ENCODE data around the gene DTX2.
"Not testable (repeated sequence)": the region's sequence is repeated elsewhere in the genome, so short reads cannot be mapped to it uniquely, and the experiment has no call there.

Gene DTX2

DNA sequence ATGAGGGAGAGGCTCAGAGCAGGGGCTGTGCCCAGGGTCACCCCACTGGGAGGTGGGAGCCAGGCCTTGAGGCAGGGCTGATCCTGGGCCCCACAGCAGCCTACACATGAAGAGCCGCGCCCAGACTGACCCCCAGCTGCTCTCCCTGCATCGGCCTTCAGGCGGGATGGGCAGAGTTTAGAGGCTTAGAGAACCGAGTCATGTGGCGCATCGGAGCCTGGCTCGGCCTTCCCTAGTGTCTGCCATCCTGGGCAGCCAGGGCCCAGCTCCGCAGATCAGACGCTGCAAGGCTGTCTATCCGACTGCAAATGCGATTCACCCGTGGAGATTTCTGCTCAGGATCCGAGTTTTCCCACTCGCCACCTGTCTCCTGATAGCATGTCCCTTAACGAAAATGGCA, 41.3 kb downstream of the DTX2 start:
- H3K56ac ChIP-seq (ENCODE audit: low read length); H4K5ac ChIP-seq (ENCODE audit: low read length); H3K36me3 ChIP-seq (ENCODE audit: control insufficient read depth, insufficient read depth, low read length); H3K4ac ChIP-seq (ENCODE audit: low read depth, low read length); H4K8ac ChIP-seq (ENCODE audit: low read depth, low read length); H3K23ac ChIP-seq (ENCODE audit: low read length); H2AK5ac ChIP-seq (ENCODE audit: low read length); H3K27me3 ChIP-seq (ENCODE audit: insufficient read depth, low read length, poor library complexity); DNase-seq; H3K9ac ChIP-seq (ENCODE audit: low read length); H3K27ac ChIP-seq (ENCODE audit: low read depth, low read length); H3K18ac ChIP-seq (ENCODE audit: low read length); H3K79me1 ChIP-seq (ENCODE audit: low read length); H3K79me2 ChIP-seq (ENCODE audit: control insufficient read depth, insufficient read depth, low read length); H2BK5ac ChIP-seq (ENCODE audit: low read length); H3K4me3 ChIP-seq (ENCODE audit: low read length); H3K4me1 ChIP-seq (ENCODE audit: control insufficient read depth, low read depth, low read length); H3K4me2 ChIP-seq (ENCODE audit: low read length); H2BK15ac ChIP-seq (replicated peaks; ENCODE audit: low read depth); H2BK120ac ChIP-seq (ENCODE audit: low read depth, low read length): not testable (repeated sequence)
- no CpG with 5 or more reads among the region's 16 CpGs for WGBS (ENCODE audit: extremely low coverage, insufficient coverage, low lambda C conversion rate)

- H3K27ac ChIP-seq (ENCODE audit: low read depth, low read length); H3K23ac ChIP-seq (ENCODE audit: low read length): not testable (repeated sequence)
- WGBS (ENCODE audit: extremely low coverage, insufficient coverage, low lambda C conversion rate): no CpG with 5 or more reads among the region's 12 CpGs
Observed at GRCh38 chr7:76503244-76503643, 41.7 kb downstream of the DTX2 start.

GRCh38 chr7:76504351-76505167, 43.0 kb downstream of the DTX2 start:
- H2BK15ac ChIP-seq (replicated peaks; ENCODE audit: low read depth); H3K4me2 ChIP-seq (ENCODE audit: low read length); H3K4me1 ChIP-seq (ENCODE audit: control insufficient read depth, low read depth, low read length); H3K79me1 ChIP-seq (ENCODE audit: low read length); H2BK5ac ChIP-seq (ENCODE audit: low read length); H2AK5ac ChIP-seq (ENCODE audit: low read length); H2BK120ac ChIP-seq (ENCODE audit: low read depth, low read length); H3K27ac ChIP-seq (ENCODE audit: low read depth, low read length); DNase-seq; H3K36me3 ChIP-seq (ENCODE audit: control insufficient read depth, insufficient read depth, low read length); H3K9ac ChIP-seq (ENCODE audit: low read length); H3K79me2 ChIP-seq (ENCODE audit: control insufficient read depth, insufficient read depth, low read length); H3K56ac ChIP-seq (ENCODE audit: low read length); H3K27me3 ChIP-seq (ENCODE audit: insufficient read depth, low read length, poor library complexity); H3K23ac ChIP-seq (ENCODE audit: low read length); H4K8ac ChIP-seq (ENCODE audit: low read depth, low read length); H3K18ac ChIP-seq (ENCODE audit: low read length); H3K4ac ChIP-seq (ENCODE audit: low read depth, low read length); H3K4me3 ChIP-seq (ENCODE audit: low read length); H4K5ac ChIP-seq (ENCODE audit: low read length): not testable (repeated sequence)
- WGBS (ENCODE audit: extremely low coverage, insufficient coverage, low lambda C conversion rate): no CpG with 5 or more reads among the region's 33 CpGs

More at GRCh38 chr7:76503244-76503643, 41.7 kb downstream of the DTX2 start:
- H3K27me3 ChIP-seq (ENCODE audit: insufficient read depth, low read length, poor library complexity); H3K9ac ChIP-seq (ENCODE audit: low read length); H3K4me3 ChIP-seq (ENCODE audit: low read length); H2AK5ac ChIP-seq (ENCODE audit: low read length); H3K56ac ChIP-seq (ENCODE audit: low read length); H2BK15ac ChIP-seq (replicated peaks; ENCODE audit: low read depth); H3K4ac ChIP-seq (ENCODE audit: low read depth, low read length); H3K79me1 ChIP-seq (ENCODE audit: low read length); H3K18ac ChIP-seq (ENCODE audit: low read length); H3K4me2 ChIP-seq (ENCODE audit: low read length); H3K4me1 ChIP-seq (ENCODE audit: control insufficient read depth, low read depth, low read length); DNase-seq; H2BK5ac ChIP-seq (ENCODE audit: low read length); H3K79me2 ChIP-seq (ENCODE audit: control insufficient read depth, insufficient read depth, low read length); H4K8ac ChIP-seq (ENCODE audit: low read depth, low read length); H2BK120ac ChIP-seq (ENCODE audit: low read depth, low read length); H4K5ac ChIP-seq (ENCODE audit: low read length); H3K36me3 ChIP-seq (ENCODE audit: control insufficient read depth, insufficient read depth, low read length): not testable (repeated sequence)

- Histone ChIP-seq H3K27ac (ENCODE audit: low read depth, low read length) (no peak overlapping the region), H3K36me3 (ENCODE audit: control insufficient read depth, insufficient read depth, low read length) (peaks cover 1% of the 10 kb centered on the region), H3K4me3 (ENCODE audit: low read length) (no peak overlapping the region), H2BK15ac (replicated peaks; ENCODE audit: low read depth) (no peak overlapping the region), H3K18ac (ENCODE audit: low read length) (no peak overlapping the region), H4K8ac (ENCODE audit: low read depth, low read length) (no peak overlapping the region), H3K79me1 (ENCODE audit: low read length) (no peaks in the 10 kb centered on the region), H4K5ac (ENCODE audit: low read length) (no peak overlapping the region), H3K56ac (ENCODE audit: low read length) (no peak overlapping the region), H2AK5ac (ENCODE audit: low read length) (no peak overlapping the region), H3K4ac (ENCODE audit: low read depth, low read length) (no peak overlapping the region), H2BK5ac (ENCODE audit: low read length) (no peak overlapping the region), H3K23ac (ENCODE audit: low read length) (no peak overlapping the region), H2BK120ac (ENCODE audit: low read depth, low read length) (no peak overlapping the region), H3K9ac (ENCODE audit: low read length) (no peak overlapping the region), H3K4me2 (ENCODE audit: low read length) (no peak overlapping the region), H3K4me1 (ENCODE audit: control insufficient read depth, low read depth, low read length) (peaks cover 2% of the 10 kb centered on the region), H3K27me3 (ENCODE audit: insufficient read depth, low read length, poor library complexity) (no peaks in the 10 kb centered on the region), H3K79me2 (ENCODE audit: control insufficient read depth, insufficient read depth, low read length) (no peaks in the 10 kb centered on the region)
- whole genome bisulfite sequencing (ENCODE audit: extremely low coverage, insufficient coverage, low lambda C conversion rate): no CpG with 5 or more reads among the region's 32 CpGs
- DNase-seq: no peak
Observed at GRCh38 chr7:76505168-76506080, 43.9 kb downstream of the DTX2 start.

DNA sequence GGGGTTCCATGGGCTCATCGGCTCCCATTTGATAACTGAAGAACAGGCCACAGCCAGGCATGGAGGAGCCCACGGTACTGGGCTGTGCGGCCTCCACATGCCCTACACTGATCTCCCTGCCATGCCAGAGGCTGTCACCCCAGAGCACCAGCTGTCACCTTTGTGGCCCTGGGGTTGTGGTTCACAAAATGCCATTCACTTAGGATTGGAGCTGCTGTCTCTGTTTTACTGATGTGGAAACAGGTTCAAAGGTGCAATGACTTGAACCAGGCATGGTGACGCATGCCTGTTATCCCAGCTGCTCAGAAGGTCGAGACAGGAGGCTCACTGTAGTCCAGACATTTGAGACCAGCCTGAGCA, 44.6 kb downstream of the DTX2 start:
- H3K4me3 ChIP-seq (ENCODE audit: low read length): no peak overlapping the region
- H3K79me1 ChIP-seq (ENCODE audit: low read length): no peaks in the 10 kb centered on the region
- H3K4me2 ChIP-seq (ENCODE audit: low read length): no peak overlapping the region
- no peak overlapping the region for H3K27ac ChIP-seq (ENCODE audit: low read depth, low read length)
- H2BK15ac ChIP-seq (replicated peaks; ENCODE audit: low read depth): no peak overlapping the region
- no peaks in the 10 kb centered on the region for H3K79me2 ChIP-seq (ENCODE audit: control insufficient read depth, insufficient read depth, low read length)
- H4K5ac ChIP-seq (ENCODE audit: low read length): no peak overlapping the region
- no peak overlapping the region for H4K8ac ChIP-seq (ENCODE audit: low read depth, low read length)
- no peak overlapping the region for H2AK5ac ChIP-seq (ENCODE audit: low read length)
- no peaks in the 10 kb centered on the region for H3K27me3 ChIP-seq (ENCODE audit: insufficient read depth, low read length, poor library complexity)
- peaks cover 2% of the 10 kb centered on the region for H3K4me1 ChIP-seq (ENCODE audit: control insufficient read depth, low read depth, low read length)
- no peak overlapping the region for H3K56ac ChIP-seq (ENCODE audit: low read length)
- no peak overlapping the region for H3K18ac ChIP-seq (ENCODE audit: low read length)
- H2BK120ac ChIP-seq (ENCODE audit: low read depth, low read length): no peak overlapping the region
- no peak for DNase-seq
- H3K36me3 ChIP-seq (ENCODE audit: control insufficient read depth, insufficient read depth, low read length): peaks cover 1% of the 10 kb centered on the region
- H3K23ac ChIP-seq (ENCODE audit: low read length): no peak overlapping the region
- no peak overlapping the region for H3K9ac ChIP-seq (ENCODE audit: low read length)
- H2BK5ac ChIP-seq (ENCODE audit: low read length): no peak overlapping the region
- no CpG with 5 or more reads among the region's 5 CpGs for WGBS (ENCODE audit: extremely low coverage, insufficient coverage, low lambda C conversion rate)
- no peak overlapping the region for H3K4ac ChIP-seq (ENCODE audit: low read depth, low read length)
